Stomach smooth muscle (tissue), 2 donors: Measurements from ENCODE around the gene LILRA6.
"Not testable (repeated sequence)": the region's sequence is repeated elsewhere in the genome, so short reads cannot be mapped to it uniquely, and the experiment has no call there.

ENCODE experiments used
- H3K27ac ChIP-seq: one replicate; pipeline ENCODE4 v1.7.0; 2013; ENCODE audit warnings: mild to moderate bottlenecking, low read length, inconsistent platforms
- H3K27me3 ChIP-seq, 2 donors: one replicate each; pipeline ENCODE4 v1.7.0; 2013; ENCODE audit warnings: low read length in 2 of 2; ENCODE audit not compliant: insufficient read depth in 2 of 2, control insufficient read depth in 1 of 2
- H3K36me3 ChIP-seq, 2 donors: one replicate each; pipeline ENCODE4 v1.7.0; 2013; ENCODE audit warnings: low read length in 2 of 2; ENCODE audit not compliant: control insufficient read depth in 2 of 2, insufficient read depth in 2 of 2
- H3K4me1 ChIP-seq: one replicate; pipeline ENCODE4 v1.7.0; 2013; ENCODE audit warnings: low read length; ENCODE audit not compliant: control insufficient read depth, insufficient read depth
- H3K4me3 ChIP-seq, 2 donors: one replicate each; pipeline ENCODE4 v1.7.0; 2013; ENCODE audit warnings: low read length in 2 of 2
- H3K9ac ChIP-seq, 2 donors: one replicate each; pipeline ENCODE4 v1.7.0; 2013; ENCODE audit warnings: low read length in 2 of 2, mild to moderate bottlenecking in 1 of 2
- H3K9me3 ChIP-seq, 2 donors: one replicate each; pipeline ENCODE4 v1.7.0; 2013; ENCODE audit warnings: low read length in 2 of 2; ENCODE audit not compliant: control insufficient read depth in 2 of 2
- donor health status: healthy.
- donor health status: Pancreatic carcinoma.

LILRA6 gene

GRCh38 chr19:54207193-54207592, 35.4 kb downstream of the LILRA6 start:
- H3K4me3 ChIP-seq, H3K9ac ChIP-seq, H3K27ac ChIP-seq, H3K9me3 ChIP-seq, H3K27me3 ChIP-seq: not testable (repeated sequence)
- H3K36me3 ChIP-seq, result peaks cover 48 to 54% of the 10 kb centered on the region in 2 donors
- H3K4me1 ChIP-seq, result peaks cover 66% of the 10 kb centered on the region

GRCh38 chr19:54206831-54207177, 35.8 kb downstream of the LILRA6 start:
- Histone ChIP-seq H3K4me1 (peaks cover 70% of the 10 kb centered on the region), H3K9me3 (no peaks in the 10 kb centered on the region), H3K4me3 (no peak overlapping the region), H3K36me3 (peaks cover 52 to 57% of the 10 kb centered on the region in 2 donors), H3K27me3 (no peaks in the 10 kb centered on the region), H3K27ac (no peak overlapping the region), H3K9ac (no peak overlapping the region)

GRCh38 chr19:54206030-54206830, 36.4 kb downstream of the LILRA6 start:
- no peaks in the 10 kb centered on the region for H3K27me3 ChIP-seq
- H3K4me3 ChIP-seq, result no peak overlapping the region
- H3K9me3 ChIP-seq, result no peaks in the 10 kb centered on the region
- peaks cover 76% of the 10 kb centered on the region for H3K4me1 ChIP-seq
- H3K27ac ChIP-seq, result no peak overlapping the region
- H3K9ac ChIP-seq, result no peak overlapping the region
- peaks cover 52 to 57% of the 10 kb centered on the region in 2 donors for H3K36me3 ChIP-seq

GRCh38 chr19:54204767-54205468, 37.7 kb downstream of the LILRA6 start:
- H3K9ac ChIP-seq, result peak overlapping the region in 1 of 2 donors; percentile 22
- no peak overlapping the region for H3K27ac ChIP-seq
- no peak overlapping the region for H3K4me3 ChIP-seq
- no peaks in the 10 kb centered on the region for H3K27me3 ChIP-seq
- H3K4me1 ChIP-seq, result peaks cover 76% of the 10 kb centered on the region
- H3K9me3 ChIP-seq, result no peaks in the 10 kb centered on the region
- peaks cover 52 to 57% of the 10 kb centered on the region in 2 donors for H3K36me3 ChIP-seq

GRCh38 chr19:54203151-54203611, 39.4 kb downstream of the LILRA6 start:
- Histone ChIP-seq H3K4me1 (peaks cover 61% of the 10 kb centered on the region), H3K27ac (no peak overlapping the region), H3K9ac (peak overlapping the region; percentile 21 to 34), H3K36me3 (peaks cover 49 to 54% of the 10 kb centered on the region in 2 donors), H3K9me3 (no peaks in the 10 kb centered on the region), H3K27me3 (no peaks in the 10 kb centered on the region), H3K4me3 (no peak overlapping the region)

GRCh38 chr19:54201980-54202379, 40.6 kb downstream of the LILRA6 start:
- H3K36me3 ChIP-seq, result peaks cover 41 to 45% of the 10 kb centered on the region in 2 donors
- H3K27ac ChIP-seq, result no peak overlapping the region
- H3K27me3 ChIP-seq, result no peaks in the 10 kb centered on the region
- H3K4me1 ChIP-seq, result peaks cover 56% of the 10 kb centered on the region
- H3K4me3 ChIP-seq, result peak overlapping the region; percentile 92 to 95
- H3K9me3 ChIP-seq, result no peaks in the 10 kb centered on the region
- peak overlapping the region in 1 of 2 donors; percentile 91 for H3K9ac ChIP-seq

GRCh38 chr19:54201172-54201701, 41.4 kb downstream of the LILRA6 start:
- H3K27me3 ChIP-seq, result no peaks in the 10 kb centered on the region
- peak overlapping the region; percentile 92 to 95 for H3K4me3 ChIP-seq
- peak overlapping the region; percentile 92 for H3K27ac ChIP-seq
- H3K4me1 ChIP-seq, result peaks cover 53% of the 10 kb centered on the region
- peak overlapping the region; percentile 91 to 96 for H3K9ac ChIP-seq
- H3K36me3 ChIP-seq, result peaks cover 34 to 37% of the 10 kb centered on the region in 2 donors
- H3K9me3 ChIP-seq, result no peaks in the 10 kb centered on the region

- Histone ChIP-seq H3K36me3 (peaks cover 18 to 21% of the 10 kb centered on the region in 2 donors), H3K9me3 (no peaks in the 10 kb centered on the region), H3K27me3 (no peaks in the 10 kb centered on the region), H3K9ac (no peak overlapping the region), H3K4me1 (peaks cover 39% of the 10 kb centered on the region), H3K4me3 (no peak overlapping the region), H3K27ac (no peak overlapping the region)
Observed at GRCh38 chr19:54199401-54199800, 43.2 kb downstream of the LILRA6 start.

- Histone ChIP-seq H3K9me3 (no peaks in the 10 kb centered on the region), H3K9ac (no peak overlapping the region), H3K27me3 (no peaks in the 10 kb centered on the region), H3K36me3 (peaks cover 9 to 13% of the 10 kb centered on the region in 2 donors), H3K4me1 (peaks cover 22% of the 10 kb centered on the region), H3K4me3 (no peak overlapping the region), H3K27ac (no peak overlapping the region)
Observed at GRCh38 chr19:54197121-54197520, 45.5 kb downstream of the LILRA6 start.

GRCh38 chr19:54196536-54196935, 46.1 kb downstream of the LILRA6 start:
- Histone ChIP-seq H3K27ac (no peak overlapping the region), H3K4me1 (peaks cover 22% of the 10 kb centered on the region)

More at GRCh38 chr19:54196536-54196935, 46.1 kb downstream of the LILRA6 start:
- Histone ChIP-seq H3K4me3 (no peak overlapping the region), H3K9ac (no peak overlapping the region), H3K27me3 (no peaks in the 10 kb centered on the region), H3K9me3 (no peaks in the 10 kb centered on the region), H3K36me3 (peaks cover 7 to 10% of the 10 kb centered on the region in 2 donors)
